NCI-H446 (cell line): ENCODE measurements around the gene ASTN2.

ENCODE experiments used
- DNase-seq, 2 experiments: peaks; one replicate each; lab custom pipeline; 2025; lab: John Stamatoyannopoulos, UW

ASTN2 gene

DNA sequence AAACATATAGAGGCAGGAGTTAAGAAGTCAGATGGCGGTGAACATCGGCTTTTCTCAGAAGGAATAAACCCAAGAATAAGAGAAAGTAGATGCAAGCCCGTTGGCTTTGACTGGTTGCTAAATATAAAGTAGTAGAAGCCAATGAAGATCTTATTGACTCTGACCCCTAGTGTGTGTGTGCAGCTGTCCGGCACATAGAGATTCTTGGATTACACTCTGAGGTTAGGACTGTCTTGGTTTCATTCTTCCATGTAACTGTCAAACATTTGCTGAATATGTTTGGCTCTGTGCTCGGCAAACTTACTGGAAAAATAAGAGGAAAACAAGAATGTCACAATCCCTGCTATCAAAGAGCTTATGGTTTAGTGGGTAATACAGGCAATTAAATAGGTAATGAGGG is 54.9 kb downstream of the ASTN2 start:
- DNase-seq, result no peak

GRCh38 chr9:117355542-117355941 is 59.3 kb downstream of the ASTN2 start:
- no peak for DNase-seq

- no peak for DNase-seq
Observed at GRCh38 chr9:117354997-117355396, 59.9 kb downstream of the ASTN2 start.

DNA sequence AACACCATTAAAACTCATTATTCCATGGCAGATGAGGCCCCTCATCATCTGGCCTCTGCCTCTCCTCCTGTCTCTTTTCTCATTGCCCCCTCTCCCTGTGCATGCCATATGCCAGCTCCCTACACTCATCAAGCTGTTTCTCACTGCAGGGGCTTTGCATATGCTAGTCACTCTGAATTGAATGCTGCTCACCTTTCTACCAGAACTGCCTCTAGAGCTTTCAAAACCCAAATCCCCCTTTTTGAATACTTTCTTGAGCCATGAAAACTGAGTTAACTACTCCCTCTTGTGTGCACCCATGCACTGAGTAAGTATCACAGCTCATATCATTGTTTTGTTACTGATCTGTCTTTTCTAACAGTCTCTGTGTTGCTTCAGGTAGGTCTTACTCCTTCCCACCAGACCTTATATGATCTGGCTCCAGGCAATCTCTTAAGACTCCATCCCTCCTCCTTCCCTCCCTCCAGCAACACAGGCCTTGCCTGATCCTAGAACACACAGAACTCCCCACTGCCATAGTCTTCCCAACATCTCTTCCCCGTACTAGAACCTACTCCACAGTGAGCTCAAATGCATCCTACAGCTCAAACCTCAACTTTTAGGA is 60.5 kb downstream of the ASTN2 start:
- DNase-seq, result peak in 1 of 2 experiments; percentile 33

DNA sequence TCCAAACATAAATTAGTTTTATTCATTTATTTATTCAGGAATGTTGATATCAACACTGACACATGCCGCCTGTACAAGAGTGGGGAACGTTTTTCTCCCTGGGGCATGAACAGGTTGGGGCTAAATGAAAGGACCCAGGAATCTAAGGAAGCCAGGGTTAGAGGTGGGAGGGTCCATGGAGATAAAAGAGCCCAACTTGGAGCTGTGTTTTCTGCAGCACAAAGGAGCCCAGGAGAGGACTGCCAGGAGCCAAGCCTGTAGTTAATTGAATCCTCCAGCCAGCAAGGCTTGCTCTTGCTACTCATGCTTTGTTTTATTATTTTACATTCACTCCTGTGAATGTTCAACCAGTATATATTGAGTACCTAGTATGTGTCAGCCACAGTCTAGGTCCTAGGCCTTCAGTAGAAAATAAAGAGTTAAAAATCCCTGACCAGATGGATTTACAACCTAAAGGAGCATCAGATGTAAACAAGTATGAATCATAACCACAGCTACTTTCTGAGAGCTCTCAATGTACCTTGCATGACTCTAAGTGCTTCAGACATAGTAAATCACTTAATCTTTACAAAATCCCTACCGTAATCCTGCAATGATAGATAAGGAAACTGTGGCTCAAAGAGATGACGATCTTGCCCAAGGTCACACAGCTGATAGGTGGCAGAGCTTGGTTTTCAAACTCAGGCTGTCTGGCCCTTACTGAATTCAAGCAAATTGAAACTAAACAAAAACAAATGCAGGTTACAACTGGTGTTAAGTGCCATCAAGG is 69.8 kb downstream of the ASTN2 start:
- no peak for DNase-seq

GRCh38 chr9:117343427-117343826 is 71.4 kb downstream of the ASTN2 start:
- DNase-seq, result no peak

GRCh38 chr9:117341151-117341550 is 73.7 kb downstream of the ASTN2 start:
- DNase-seq, result peak in 1 of 2 experiments; percentile 3

DNA sequence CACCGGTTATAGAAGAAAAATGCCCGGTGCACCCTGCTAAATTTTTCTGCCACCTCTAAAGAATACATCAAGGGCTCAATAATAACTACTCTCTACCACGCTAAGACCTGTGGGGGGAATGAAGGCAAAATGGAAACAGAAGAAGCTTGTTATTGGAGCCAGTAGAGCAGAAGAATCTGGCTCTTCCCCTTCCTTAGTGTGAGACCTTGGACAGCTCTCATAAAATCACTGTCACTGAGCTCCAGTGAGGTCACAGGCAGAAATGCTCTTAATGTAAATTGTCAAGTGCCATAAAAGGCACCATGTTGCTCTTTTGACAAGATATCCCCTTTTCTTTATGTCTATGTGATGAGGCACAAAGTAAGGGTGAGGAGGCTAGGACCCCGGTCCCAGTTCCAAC is 74.4 kb downstream of the ASTN2 start:
- peak in 1 of 2 experiments; percentile 19 for DNase-seq

- peak; percentile 34 to 46 for DNase-seq
Observed at GRCh38 chr9:117335837-117336433, 78.9 kb downstream of the ASTN2 start.

DNA sequence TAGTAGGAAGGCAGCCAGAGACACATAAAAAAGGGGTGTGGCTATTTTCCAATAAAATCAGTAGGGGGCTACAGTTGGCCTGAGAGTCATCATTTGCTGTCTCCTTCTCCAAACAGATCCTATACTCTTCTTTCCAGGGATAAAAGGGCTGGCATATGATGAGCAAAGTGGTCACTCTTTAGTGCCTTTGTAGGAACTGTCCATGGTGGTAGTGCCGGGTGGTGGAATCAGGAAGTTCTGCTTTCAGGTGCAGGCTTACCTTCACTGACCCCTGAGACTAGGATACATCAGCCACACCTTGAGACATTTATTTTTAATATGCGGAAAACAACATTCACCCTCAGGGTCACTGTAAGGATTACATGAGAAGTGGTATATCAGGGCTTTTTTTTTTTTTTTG is 80.8 kb downstream of the ASTN2 start:
- DNase-seq, result no peak

DNA sequence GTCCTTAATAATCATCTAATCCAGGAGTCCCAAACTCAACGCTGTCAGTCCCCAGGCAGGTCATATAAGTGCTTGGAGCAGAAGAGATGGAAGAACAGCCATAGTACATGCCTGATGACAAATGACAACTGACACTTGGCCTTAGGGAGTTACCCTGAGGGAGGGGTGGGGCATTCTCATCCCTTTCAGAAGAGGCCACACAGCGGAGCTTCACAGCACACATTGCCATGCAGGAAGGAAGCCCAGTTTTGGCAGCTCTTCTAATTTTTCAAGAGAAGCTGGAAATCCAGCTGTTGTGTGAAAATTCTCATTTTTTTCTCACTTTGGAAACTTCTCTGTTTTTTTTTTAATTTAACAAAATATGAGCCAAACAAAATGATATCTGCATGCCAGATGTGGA is 89.0 kb downstream of the ASTN2 start:
- DNase-seq, result no peak

DNA sequence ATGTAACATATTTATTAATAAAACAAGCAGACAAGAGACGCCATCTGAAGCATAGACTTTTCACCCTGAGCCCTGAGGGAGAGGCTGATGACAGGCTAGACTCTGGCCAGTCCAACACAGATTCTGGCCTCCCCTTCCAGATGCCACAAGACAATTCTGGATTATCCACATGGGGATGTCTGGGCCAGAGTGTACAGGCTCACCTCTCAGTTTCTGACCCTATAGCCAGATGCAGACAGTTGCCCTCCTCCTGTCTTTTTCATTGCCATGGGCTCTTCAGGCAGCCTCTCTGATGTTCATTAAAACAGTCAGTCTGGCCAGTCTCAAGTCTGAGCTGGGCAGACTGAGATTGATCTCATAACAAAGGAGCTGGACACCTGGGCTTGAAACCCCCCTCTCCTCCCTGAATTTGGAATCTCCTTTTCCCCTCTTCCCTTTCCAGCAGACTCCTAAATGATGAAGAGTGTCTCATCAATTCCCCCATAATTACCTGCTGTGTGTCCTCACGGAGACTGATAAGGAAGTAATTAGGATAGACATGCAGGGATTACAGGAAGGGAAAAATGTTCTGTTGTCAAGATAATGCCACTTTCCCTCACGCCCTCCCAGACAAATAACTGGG is 89.6 kb downstream of the ASTN2 start:
- no peak for DNase-seq

DNA sequence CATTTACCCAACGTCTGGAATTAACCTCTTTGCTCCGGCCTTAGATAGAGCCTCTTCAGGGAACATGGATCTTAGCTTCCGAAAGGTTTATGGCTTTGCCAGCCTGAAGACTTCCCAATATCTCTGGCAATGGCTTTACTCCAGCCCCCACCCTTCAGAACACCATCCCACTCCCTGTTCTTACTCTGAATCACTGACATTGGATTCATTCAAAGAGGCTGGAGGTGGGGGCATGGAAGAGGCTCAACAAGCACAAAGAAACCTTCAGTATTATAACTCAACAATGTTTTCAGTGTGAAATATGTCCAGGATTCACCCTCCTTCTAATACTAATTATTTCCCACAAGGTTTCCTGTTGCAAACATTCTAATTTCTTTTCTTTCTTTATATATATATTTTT is 91.5 kb downstream of the ASTN2 start:
- no peak for DNase-seq

DNA sequence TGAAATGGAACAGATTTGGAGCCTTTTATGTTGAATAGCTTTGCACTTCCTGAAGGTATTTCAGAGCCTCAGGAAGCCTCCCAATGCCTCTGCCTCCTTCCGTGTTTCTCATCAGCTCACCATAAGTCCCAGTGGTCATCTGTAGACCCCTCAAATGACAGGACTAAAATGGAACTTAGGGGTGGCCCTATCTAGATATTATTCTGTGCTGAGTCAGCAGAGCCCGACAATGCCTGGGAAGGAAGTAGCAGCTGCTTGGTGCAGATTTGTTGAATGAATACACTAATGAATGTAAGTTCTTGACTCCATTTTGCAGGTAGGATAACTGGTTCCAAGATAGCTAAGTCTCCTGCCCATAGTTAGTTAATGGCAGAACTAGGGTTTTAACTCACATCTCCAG is 97.7 kb downstream of the ASTN2 start:
- DNase-seq, result no peak

GRCh38 chr9:117315236-117315635 is 99.6 kb downstream of the ASTN2 start:
- peak in 1 of 2 experiments; percentile 4 for DNase-seq

GRCh38 chr9:117313989-117314388 is 100.9 kb downstream of the ASTN2 start:
- DNase-seq, result no peak

DNA sequence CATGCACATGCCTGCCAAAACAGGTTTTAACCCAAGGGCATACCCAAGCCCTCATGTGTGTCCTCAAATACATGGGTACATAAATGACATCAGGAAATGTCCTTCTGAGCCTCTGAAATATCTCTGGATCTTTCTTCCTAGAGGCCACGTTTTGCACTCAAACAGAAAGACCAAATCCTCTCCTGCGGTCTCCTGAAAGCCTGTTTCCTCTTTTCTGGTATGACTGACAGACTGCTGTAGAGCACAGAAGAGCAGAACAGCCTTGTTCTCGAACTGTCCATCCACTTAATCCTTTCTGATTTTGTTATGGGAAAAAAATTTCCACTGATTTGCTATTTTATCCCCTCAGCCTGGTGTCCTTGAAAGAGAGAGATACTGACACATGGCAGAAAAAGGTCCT is 107.2 kb downstream of the ASTN2 start:
- DNase-seq, result no peak

DNA sequence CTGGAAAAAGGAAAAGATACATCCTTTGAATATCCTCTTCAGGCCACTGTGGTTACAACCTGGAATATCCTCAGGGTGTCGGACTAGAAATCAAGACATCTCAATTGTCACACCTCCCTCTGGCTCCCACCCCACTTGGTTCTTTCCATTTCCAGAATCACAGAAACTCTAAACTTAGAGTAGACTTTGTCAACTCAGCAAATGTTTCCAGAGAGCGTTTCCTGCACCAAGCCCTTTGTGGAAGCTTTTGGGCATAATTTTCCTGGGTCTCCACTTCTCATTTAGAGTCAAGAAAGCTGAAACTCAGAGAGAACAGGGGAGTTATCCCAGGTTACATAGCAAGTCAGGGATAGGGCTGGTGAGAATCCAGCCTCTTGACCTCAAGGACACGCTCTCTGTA is 108.8 kb downstream of the ASTN2 start:
- DNase-seq, result no peak

DNA sequence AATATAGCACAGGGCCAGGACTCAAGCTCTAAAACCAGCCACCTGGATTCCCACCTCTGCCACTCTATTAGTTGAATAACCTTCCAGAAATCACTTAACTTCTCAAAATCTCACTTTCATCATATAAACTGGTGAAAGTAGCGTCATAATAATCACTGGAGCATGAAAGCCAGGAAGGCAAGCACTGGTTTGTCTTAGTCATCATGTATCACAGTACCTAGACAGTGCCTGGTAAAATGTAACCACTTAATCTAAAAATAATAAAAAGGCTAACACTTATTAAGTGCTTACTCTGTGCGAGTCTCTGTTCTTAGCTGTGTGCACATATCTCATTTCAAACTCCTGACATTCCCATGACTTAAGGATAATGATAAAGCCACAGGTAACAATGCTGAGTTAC is 109.4 kb downstream of the ASTN2 start:
- DNase-seq, result no peak

DNA sequence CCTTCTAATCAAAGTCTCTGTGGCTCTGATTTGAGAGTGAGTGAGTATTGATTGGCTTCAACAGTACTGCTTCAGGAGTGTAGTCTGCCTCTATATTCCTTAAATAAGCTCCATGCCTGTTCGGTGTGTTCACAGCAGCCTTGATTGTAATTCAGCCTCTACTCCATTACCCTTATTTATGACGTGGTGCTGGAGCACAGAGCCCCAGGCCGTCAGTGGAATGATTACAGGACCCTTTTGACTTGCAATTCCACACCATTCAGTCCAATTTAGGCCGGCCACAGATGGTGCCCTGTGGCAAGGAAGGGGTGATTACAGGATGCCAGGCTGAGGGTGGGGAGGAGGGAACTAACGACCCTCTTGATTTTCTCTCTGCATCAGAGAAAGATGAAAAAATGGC is 110.3 kb downstream of the ASTN2 start:
- DNase-seq, result no peak

DNA sequence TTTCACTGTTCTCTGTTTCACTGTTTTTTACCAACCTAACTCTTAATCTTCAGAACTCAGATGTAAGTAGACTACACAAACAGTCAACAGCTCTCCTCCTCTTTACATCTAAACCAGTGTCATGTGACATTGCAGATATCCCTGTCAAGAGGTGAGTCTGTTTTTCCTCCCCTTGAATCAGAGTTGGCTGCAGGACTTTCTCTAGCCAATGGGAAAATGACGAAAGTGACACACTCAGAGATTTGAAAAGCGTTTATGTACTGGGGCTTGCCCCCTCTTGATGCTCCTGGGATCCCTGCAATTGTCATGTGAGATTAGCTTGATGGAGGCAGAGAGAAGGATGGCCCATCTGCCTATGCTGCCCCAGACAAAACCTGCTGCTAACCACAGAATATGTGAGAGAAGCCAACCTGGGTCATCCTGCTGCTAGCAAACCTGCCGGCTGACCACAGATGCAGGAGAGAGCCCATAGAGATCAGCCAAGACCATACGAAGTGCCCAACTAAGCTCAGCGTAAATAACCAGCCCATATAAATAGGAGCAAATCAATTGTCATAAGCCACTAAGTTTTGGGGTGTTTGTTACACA is 111.1 kb downstream of the ASTN2 start:
- no peak for DNase-seq

DNA sequence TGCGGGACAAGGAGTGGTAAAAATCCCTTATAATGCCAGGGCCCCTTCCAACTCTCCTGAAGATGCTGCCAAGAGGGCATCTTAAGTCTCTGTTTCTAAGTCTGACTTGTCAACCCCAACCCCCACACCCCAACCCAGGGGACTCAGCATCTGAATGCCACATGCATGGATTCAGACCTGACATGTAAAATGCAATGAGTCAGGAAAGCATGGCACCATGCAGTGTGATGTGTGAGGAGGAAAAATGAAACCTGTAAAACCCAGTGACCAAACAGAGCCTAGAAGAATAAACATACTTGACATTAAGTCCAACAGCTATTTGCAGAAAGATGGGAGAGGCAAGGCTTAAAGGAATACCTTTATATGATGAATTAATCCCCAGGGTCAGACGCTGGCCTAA is 112.4 kb downstream of the ASTN2 start:
- no peak for DNase-seq
